Measurements from ENCODE around the gene MCUB. TPM values are rescaled to one million over a fixed set of nuclear protein-coding genes. Genes with fewer than 3 reads are reported as not detected.

Gene MCUB
- total RNA-seq, 1 experiment from 2014 or later = 18.6 TPM

GRCh38 chr4:109640644-109641043, 80.6 kb downstream of the MCUB start:
- CTCF ChIA-PET = no interaction called here
- RAD21 ChIA-PET (ENCODE audit: low non-redundant PET in 1 of 2, low total read pairs in 2 of 2, uncharacterized antibody in 2 of 2, unreplicated experiment in 2 of 2) = no interaction called here
- Histone ChIP-seq H3K9ac (ENCODE audit: low read length) (no peak overlapping the region), H3K36me3 (ENCODE audit: control insufficient read depth in 1 of 2, insufficient read depth in 2 of 2, low read length in 2 of 2) (no peaks in the 10 kb centered on the region), H3K4me3 (replicated peaks in 1 of 2; ENCODE audit: low read depth in 1 of 2, low read length in 2 of 2) (no peak overlapping the region), H3K27me3 (ENCODE audit: insufficient read depth, low read length) (no peaks in the 10 kb centered on the region), H3K4me2 (ENCODE audit: low read length) (no peak overlapping the region), H3K9me2 (ENCODE audit: insufficient read depth) (no peaks in the 10 kb centered on the region), H3K4me1 (ENCODE audit: control insufficient read depth in 1 of 2, insufficient read depth in 2 of 2, low read length in 2 of 2) (no peaks in the 10 kb centered on the region), H4K20me1 (ENCODE audit: insufficient read depth) (no peaks in the 10 kb centered on the region), H3K79me2 (ENCODE audit: insufficient read depth, low read length) (no peaks in the 10 kb centered on the region), H3K9me3 (ENCODE audit: control insufficient read depth in 1 of 2, insufficient read depth in 1 of 2, low read depth in 1 of 2, low read length in 2 of 2) (no peaks in the 10 kb centered on the region), H3K27ac (ENCODE audit: low read depth, low read length) (no peak overlapping the region), H2AFZ (ENCODE audit: low read depth, low read length, poor library complexity, severe bottlenecking) (no peak overlapping the region)
- POLR2A ChIA-PET = no interaction called here
- DNase-seq (ENCODE audit: low read depth, low spot score) (no peak), ATAC-seq (no peak)
- intact Hi-C loops (cut with micrococcal nuclease) = no loop called here
- BruUV-seq (replicated peaks) = no TSS peak
- TF ChIP-seq CEBPB (IDR thresholded peaks at IDR 0.05; ENCODE audit: low read depth) (no peak), CBX3 (IDR thresholded peaks at IDR 0.05; ENCODE audit: low read depth) (no peak), ZBTB33 (IDR thresholded peaks at IDR 0.05; ENCODE audit: extremely low read depth, insufficient replicate concordance, low read length) (no peak), POLR2A (IDR thresholded peaks at IDR 0.05; ENCODE audit: borderline replicate concordance, extremely low read depth, insufficient read depth, insufficient read length) (no peak), MAX (IDR thresholded peaks at IDR 0.05) (no peak), ZFX (IDR thresholded peaks at IDR 0.05) (no peak)

- no peaks in the 10 kb centered on the region for H4K20me1 ChIP-seq (ENCODE audit: insufficient read depth)
- DNase-seq (ENCODE audit: low read depth, low spot score) (no peak), ATAC-seq (no peak)
- CTCF ChIA-PET = no interaction called here
- H3K9ac ChIP-seq (ENCODE audit: low read length) = no peak overlapping the region
- no peak overlapping the region for H3K4me3 ChIP-seq (replicated peaks in 1 of 2; ENCODE audit: low read depth in 1 of 2, low read length in 2 of 2)
- no peaks in the 10 kb centered on the region for H3K36me3 ChIP-seq (ENCODE audit: control insufficient read depth in 1 of 2, insufficient read depth in 2 of 2, low read length in 2 of 2)
- no peak overlapping the region for H3K27ac ChIP-seq (ENCODE audit: low read depth, low read length)
- BruUV-seq (replicated peaks) = no TSS peak
- no peaks in the 10 kb centered on the region for H3K4me1 ChIP-seq (ENCODE audit: control insufficient read depth in 1 of 2, insufficient read depth in 2 of 2, low read length in 2 of 2)
- 0 out of 4 replicates have a peak, but pooled peaks cover 0 to 3% of the 10 kb centered on the region in 2 experiments for H3K9me3 ChIP-seq (ENCODE audit: control insufficient read depth in 1 of 2, insufficient read depth in 1 of 2, low read depth in 1 of 2, low read length in 2 of 2)
- no peak overlapping the region for H3K4me2 ChIP-seq (ENCODE audit: low read length)
- H3K27me3 ChIP-seq (ENCODE audit: insufficient read depth, low read length) = no peaks in the 10 kb centered on the region
- no peaks in the 10 kb centered on the region for H3K9me2 ChIP-seq (ENCODE audit: insufficient read depth)
- intact Hi-C loops (cut with micrococcal nuclease) = no loop called here
- RAD21 ChIA-PET (ENCODE audit: low non-redundant PET in 1 of 2, low total read pairs in 2 of 2, uncharacterized antibody in 2 of 2, unreplicated experiment in 2 of 2) = no interaction called here
- H2AFZ ChIP-seq (ENCODE audit: low read depth, low read length, poor library complexity, severe bottlenecking) = no peak overlapping the region
- H3K79me2 ChIP-seq (ENCODE audit: insufficient read depth, low read length) = no peaks in the 10 kb centered on the region
- POLR2A ChIA-PET = no interaction called here
- no peak for TF ChIP-seq RAD21 (IDR thresholded peaks at IDR 0.05; ENCODE audit: low read depth)
- no peak for TF ChIP-seq ZNF274 (IDR thresholded peaks at IDR 0.05; ENCODE audit: low read depth, low read length)
- no peak for TF ChIP-seq CBX3 (IDR thresholded peaks at IDR 0.05; ENCODE audit: low read depth)
- no peak for TF ChIP-seq ZFX (IDR thresholded peaks at IDR 0.05)
- no peak for TF ChIP-seq ZBTB33 (IDR thresholded peaks at IDR 0.05; ENCODE audit: extremely low read depth, insufficient replicate concordance, low read length)
- TF ChIP-seq CTCF (IDR thresholded peaks at IDR 0.05 in 2 of 3, conservative IDR thresholded peaks at IDR 0.05 in 1 of 3; ENCODE audit: borderline replicate concordance in 1 of 3, insufficient read depth in 1 of 3, low read depth in 2 of 3, low read length in 2 of 3) = no peak
- no peak for TF ChIP-seq SRF (IDR thresholded peaks at IDR 0.05; ENCODE audit: low read depth)
- no peak for TF ChIP-seq SIN3A (IDR thresholded peaks at IDR 0.05; ENCODE audit: low read depth)
- TF ChIP-seq YY1 (IDR thresholded peaks at IDR 0.05; ENCODE audit: extremely low read depth, insufficient replicate concordance, low read depth, low read length) = no peak
Measured at GRCh38 chr4:109645874-109646710, 86.0 kb downstream of the MCUB start.
